ENCODE measurements around the gene MTA2.

The MTA2 gene

DNA sequence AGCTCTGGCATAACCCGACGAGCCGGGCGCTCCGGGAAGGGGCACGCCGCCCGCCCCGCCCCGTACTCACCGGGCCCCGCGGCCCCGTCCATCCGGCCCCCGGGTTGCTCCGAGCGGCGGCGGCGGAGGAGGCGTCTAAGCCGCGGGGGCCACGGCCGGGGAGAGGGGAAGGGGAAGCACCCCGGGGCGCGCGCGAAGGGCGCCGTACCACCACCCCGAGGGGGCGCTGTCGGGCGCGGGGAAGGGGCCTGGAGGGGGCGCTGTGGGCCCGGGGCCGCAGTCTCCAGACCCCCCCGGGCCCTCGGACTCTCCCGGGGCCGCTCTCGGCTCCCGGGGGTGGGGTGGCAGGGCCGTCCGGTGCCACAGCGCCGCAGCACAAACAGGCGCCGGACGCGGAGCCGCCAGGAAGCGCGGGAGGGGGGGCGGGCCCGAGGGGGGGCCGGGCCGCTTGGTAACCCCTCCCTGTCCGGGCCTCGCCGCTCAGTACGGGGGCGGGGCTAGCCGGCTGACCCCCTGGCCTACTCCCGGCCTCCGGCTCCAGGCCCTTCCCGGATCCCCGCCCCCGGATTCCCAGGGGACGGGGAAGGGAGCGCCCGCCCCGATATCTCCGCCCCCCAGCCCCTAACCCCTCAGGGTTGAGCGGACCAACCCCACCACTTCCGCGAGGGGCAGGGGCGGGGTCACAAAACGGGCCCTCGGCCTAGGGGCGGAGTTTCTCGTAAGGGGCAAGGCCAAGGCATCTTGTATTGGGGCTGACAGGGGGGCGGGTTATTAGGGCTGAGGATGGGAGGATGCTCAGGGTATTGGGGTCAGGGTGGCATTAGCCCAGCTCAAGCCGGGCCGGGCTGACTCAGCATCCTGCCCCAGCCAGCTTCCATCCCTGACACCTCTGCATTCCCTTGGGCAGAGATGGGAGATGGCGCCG, 11.0 kb upstream of the MTA2 start, which contains the start of the genes EML3 and ROM1:
EML3 (minus strand) TSS at position 410 of the 925 bp plus-strand sequence; CDS start at position 92, 318 bp downstream.
ROM1 (plus strand) TSS at position 892 of the 925 bp plus-strand sequence; CDS start at position 917, 25 bp downstream.
- DNase-seq (ENCODE audit: low read depth), result peak; percentile 79

DNA sequence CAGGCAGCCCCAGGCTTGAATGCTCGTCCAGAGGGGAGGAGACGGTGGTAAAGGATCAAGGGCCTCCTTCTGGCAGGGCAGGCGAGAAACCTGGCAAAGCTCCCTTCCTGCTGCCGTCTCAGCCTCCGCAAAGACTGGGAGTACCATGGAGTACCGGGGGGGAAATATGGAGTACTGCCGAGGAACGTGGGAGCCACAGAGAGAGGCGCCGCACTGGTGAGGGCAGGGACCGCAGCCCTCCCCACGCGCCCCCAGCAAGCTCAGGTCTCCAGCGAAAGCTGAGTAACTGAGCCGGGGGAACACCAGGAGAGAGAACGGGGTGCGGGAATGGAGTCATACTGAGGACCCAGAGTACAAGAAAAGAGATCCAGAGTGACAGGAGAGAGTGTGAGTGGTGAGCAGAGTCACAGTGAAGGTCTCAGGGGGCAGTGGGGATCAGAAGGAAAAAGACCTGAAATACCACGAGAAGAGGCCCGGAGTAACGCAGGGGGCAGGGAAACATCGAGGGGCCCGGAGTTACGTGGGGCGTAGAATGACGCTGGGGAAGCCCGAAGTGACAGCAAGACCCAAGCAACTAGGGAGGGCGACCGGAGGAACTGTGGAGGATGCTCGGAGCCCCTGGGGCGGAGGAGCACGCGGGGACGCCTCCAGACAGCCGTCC, 10.2 kb upstream of the MTA2 start:
- DNase-seq (ENCODE audit: low read depth), result no peak

DNA sequence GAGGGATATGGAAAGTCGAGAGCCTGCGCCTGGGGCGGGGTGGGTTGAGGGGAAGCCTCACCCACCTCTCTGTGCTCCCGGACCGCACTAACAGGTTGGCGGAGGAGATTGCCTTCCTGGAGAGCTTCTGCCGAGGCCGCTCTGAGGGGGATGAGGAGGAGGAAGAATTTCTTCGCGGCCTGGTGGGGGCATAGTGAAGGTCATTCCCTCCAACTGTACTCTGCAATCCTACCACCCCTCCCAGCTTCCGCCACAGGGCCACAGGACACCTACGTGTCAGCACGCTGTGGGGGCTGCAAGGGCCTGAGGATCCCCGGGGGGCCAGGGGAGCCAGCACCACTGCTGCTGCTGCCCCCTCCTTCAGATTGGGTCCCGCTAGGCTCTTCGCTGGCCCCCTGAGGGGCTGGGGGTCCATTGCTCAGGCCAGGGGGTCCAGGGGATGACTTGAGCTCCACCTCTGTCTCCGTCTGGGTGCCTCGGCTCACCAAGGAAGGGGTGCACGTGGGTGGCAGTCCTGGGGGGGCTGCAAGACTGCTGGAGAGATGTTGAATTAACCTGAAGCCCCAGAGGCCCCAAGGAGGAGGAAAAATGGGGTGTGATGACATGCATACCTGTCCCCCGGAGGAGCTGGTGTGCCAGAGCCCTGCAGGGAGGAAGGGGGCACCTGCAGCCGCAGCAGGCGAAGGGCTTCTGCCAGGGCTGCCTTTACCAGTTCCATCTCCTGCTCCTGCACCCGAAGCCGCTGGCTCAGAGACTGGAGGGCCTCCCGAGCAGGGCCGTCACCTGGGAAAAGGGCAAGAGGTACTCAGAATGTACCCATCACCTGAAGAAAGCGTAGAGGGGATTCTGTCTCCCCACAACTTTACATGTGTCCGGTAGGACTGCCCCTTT, 9.4 kb upstream of the MTA2 start:
- DNase-seq (ENCODE audit: low read depth), result no peak

DNA sequence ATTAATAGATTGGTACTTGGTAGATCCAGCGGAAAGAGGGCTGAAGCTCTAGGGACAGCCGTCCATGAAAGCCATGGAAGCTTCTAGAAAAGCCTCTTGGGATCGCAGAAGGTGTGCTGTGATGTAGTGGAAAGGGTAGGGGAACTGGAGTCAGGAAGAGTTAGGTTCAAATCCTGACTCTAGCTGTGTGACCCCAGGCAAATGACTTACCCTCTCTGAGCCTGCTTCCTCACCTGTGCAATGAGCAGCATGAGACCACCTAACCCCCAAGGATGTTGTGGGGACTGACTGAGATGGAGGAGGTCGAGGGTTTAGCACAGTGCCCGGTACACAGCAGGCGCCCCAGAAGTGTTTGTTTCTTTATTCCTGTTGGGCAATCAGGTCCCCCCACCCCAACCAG, 8.7 kb upstream of the MTA2 start:
- DNase-seq (ENCODE audit: low read depth), result no peak

DNA sequence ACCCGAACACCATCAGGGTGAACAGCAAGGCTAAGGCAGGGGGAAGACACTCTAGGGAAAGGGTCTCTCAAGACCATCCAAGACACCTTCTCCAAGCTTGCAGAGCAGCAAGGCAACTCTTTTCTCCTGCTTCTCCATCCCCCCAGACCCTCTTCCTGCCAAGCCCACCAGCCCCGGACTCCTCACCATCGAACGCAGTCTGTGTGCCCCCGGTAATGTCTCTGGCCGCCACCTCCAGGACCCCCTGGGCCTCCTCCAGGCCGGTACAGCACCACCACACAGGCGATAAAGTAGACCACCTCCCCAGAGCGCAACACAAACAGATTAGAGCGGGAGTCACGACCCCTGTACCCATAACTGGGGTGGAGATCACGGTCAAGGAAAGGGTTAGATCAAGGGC, 7.1 kb upstream of the MTA2 start:
- no peak for DNase-seq (ENCODE audit: low read depth)

DNA sequence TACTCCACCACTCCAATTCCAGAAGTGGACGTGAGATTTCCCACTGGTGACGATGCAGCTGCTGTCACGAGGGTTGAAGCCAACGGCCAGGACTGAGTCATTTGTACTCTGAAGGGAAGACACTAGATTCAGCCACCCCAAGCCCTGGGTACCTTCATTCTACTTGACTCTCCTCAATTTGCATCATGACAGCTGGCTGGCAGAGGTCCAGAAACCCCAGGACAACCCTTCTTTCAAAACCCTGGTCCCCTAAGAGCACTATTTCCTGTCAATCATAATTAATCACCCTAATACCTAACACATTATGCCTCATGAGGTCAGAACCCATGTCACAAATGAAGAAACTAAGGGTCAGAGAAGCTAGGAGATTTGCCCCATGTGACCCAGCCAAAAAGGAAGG, 6.0 kb upstream of the MTA2 start:
- DNase-seq (ENCODE audit: low read depth), result no peak

DNA sequence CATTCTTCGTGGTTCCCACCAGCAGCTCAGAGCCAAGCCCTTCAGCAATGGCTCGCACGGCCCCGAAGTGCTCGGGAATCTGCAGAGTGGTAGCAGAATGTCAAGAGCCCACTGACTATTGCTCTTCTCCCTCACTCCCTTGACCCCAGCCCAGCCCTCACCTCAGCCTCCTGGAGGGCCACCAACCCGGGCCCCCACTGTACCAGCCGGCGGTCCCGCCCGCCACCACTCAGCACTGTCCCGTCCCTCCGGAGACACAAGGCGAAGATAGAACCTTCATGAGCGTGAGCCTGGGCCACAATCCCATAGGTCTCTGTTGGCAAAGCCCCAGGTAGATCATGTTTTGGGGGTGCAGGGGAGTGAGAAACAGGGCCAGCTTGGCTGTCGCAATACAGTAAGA, 4.2 kb upstream of the MTA2 start:
- DNase-seq (ENCODE audit: low read depth), result no peak

DNA sequence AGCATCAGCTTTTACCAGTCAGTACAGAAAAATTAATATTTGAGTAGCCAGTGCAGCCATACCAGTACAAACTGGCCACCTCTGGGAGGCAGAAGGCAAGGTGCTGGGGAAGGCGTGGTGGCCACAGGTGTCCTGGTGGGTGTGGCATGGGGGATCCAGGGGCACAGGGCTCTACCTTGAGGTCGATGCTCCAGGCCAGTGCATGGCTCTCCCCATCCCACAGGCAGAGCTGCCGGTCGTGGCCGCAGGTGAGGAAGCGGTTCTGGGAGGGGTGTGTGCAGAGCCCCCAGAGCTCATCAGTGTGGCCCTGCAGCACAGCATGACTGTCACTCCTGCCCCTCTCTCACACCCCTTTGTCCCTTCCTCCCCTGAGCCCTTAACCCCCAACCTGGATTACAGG, 3.8 kb upstream of the MTA2 start:
- no peak for DNase-seq (ENCODE audit: low read depth)

DNA sequence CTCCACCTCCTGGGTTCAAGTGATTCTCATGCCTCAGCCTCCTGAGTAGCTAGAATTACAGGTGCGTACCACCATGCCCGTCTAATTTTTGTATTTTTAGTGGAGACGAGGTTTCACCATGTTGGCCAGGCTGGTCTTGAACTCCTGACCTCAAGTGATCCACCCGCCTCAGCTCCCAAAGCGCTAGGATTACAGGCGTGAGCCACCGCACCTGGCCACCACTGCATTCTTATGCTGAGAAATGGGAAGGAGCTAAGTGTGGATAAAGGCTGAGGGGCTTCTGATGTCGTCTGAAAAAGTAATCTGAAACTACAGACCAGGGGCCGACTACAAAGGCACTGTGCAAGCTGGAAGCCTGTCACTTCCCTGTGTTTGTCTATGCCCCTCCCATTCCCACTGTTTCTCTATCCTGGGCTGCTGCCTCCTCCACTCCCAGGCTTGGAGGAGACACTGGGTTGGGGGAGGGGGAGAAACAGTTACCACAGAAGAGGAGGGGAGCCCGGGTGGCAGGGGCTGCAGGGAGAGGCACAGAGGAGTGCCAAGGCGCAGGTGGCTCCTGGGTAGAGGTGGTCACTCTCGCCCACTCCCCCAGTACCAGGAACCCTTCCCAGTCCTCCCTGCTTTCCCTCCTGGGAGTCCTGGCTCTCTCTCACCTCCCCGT, 2.9 kb upstream of the MTA2 start:
- no peak for DNase-seq (ENCODE audit: low read depth)

DNA sequence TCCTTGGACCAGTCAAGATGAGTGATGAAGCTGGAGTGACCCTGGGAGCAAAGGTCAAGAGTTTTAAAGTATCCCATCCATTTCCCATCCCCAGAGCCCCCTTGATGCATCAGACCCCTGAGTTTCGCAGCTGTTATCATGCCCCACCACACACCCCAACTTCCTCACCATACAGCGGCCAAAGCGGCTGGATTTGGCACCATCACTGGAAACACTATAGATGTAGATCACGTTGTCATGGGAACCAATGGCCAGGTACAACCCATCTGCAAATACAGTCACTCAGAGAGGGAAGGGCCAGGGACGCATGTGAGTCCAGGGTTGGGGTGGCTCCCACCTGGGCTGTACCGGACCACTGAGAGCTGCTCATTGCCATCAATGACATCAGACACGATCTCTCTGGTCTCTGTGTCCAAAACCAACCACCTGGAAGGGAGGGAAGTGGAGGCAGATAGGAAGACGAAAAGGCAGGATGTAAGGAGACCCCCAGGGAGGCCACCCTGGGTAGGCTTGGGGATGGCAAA, 2.2 kb upstream of the MTA2 start:
- DNase-seq (ENCODE audit: low read depth), result no peak

DNA sequence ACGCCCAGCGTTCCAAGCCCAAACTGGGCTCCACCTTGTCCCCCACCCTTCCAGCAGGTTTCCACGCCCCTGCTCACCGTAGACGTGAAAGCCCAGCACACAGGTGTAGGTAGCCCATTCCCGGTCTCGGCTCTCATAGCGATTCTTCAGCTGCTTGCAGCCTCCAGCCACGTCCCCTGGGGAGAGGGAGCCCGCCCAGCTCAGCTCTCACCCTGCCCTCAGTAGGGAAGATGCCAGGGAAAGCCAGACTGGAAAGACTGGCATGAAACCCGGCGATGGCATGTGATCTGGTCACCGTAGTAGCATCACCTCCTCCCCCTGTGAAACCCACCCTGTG, 1.4 kb upstream of the MTA2 start:
- DNase-seq (ENCODE audit: low read depth), result no peak

DNA sequence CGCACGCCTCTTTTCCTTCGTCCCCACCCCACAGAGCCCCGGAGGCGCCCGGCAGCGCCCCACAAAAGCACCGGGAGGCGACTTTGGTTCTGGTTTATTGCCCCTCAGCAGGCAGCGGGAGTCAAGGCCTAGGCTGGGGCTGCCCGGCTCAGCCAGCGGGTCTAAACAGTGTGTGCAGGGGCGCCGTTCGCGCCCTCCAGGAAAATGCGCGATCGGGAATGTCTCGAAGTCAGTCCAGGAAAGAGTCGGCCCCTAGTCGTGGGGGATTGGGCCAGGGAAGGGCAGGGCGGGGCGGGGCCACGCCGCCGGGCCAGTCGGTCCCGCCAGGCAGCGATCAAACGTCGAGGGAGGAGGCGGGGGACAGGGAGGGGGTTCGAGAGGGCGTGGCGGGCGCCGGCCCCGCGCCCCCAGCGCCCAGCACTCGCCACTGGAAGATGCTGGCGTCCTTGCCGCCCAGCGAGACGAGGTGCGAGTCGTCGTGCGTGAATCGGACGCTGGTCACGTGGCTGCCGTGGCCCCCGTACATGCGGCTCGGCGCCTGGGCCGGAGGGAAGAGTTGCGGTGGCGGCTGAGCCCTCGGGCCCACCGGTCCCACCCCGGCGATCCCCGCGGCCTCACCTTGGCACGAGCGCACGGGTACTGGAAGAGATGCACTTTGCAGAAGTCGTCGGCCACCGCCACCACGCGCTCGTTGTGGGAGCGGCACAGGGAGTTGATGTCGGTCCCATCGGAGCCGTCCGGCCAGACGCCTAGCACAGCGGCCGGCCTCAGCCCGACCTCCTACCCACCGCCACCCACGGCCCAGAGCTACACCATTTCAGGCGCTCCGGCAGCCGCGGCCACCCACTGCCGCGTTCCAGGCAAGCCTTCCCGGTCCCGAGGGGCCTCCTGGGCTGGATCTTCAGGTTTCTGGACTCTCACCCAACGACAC, 741 bp upstream of the MTA2 start:
- no peak for DNase-seq (ENCODE audit: low read depth)

DNA sequence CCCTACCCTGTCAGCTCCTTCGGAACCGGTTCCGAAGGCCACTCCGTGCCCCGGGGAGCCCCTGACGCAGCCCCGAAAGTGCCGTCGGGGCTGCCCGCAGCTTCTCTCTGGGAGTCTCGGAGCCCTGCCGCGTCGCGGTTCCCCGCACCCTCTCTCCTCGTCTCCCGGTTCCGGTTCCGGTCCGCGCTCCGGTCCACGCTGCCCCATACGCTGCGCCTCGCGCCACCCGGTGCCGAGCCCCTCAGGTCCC, 618 bp downstream of the MTA2 start:
- no peak for DNase-seq (ENCODE audit: low read depth)

DNA sequence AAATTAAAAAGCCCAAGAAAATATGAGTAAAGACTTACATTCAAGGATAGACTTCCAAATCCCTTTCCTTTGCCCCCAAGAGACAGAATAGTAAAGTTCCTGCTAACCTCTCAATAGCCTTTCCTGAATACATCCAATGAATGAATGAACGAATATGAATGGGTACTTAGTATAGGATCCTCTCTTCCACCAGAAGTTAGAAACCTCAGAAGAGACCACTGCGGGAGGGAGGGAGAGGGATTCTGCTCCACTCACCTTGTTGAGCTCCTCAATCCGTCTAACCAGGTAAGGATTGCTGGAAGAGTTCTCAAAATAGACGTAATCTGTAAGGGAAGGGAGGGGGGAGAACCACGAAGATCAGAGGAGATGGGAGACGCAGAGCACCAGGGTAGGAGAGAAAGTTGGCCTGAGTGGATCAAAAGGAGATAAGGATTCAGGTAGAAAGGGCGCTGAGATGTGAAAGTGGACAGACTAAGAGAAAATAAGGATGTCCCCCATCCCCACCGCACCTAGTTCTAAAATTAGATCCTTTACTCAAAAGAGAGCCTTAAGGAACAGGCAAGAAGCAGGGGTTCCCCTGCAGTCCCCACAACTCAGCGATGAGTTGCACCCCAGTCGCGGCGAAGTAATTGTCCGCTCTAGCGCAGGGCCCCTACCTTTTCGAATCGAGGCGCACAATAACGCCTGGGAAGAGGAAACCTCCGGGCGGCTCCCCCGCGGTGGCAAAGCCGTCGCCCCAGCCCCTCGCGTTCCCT, 1.1 kb downstream of the MTA2 start:
- no peak for DNase-seq (ENCODE audit: low read depth)

DNA sequence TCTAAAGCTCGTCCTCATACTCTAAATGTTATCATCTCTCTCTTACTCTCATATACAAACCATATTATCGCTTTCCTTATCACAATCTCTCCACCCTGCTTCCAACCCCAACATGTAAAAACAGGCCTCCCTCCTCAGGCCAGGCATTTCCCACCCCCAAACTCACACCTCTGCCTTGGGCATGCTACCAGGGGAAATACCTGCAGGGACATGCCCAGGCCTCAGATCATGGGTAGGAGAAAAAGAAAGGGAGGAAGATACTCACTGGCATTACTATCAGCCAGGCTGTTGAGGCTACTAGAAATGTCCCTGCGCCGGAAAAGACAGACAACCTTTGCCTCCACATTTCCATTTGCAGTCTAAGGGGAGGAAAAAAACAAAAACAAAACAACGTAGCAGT, 1.8 kb downstream of the MTA2 start:
- DNase-seq (ENCODE audit: low read depth), result no peak

DNA sequence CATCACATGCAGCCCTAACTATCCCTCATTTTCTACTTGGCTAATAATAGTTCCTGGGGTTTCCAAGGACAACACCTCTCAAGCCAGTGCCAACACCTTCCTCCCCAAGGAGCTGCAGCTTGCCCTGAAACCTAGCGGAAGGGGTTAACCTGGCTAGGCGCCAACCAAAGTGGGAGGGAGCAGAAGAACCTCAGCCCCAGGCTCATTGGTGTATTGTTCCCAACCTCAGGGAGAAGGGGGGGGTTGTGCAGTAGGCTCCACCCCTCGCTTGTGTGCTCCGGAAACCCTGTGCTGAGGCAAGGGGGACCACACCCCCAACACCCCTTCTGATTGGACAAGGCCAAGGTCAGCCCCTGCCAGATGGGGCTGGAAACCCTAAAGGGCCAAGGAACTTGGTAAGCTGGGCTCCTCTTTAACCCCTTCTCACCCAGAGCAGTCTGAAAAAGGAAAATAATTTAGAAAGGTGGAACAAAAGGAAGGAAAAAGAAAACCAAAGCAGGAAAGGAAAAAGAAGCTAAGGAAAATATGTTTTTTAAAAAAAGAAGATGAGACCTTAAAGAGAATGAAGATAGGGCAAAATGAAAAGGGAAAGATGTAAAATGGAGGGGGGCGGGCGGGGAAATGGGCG, 2.5 kb downstream of the MTA2 start:
- DNase-seq (ENCODE audit: low read depth), result peak; percentile 98

DNA sequence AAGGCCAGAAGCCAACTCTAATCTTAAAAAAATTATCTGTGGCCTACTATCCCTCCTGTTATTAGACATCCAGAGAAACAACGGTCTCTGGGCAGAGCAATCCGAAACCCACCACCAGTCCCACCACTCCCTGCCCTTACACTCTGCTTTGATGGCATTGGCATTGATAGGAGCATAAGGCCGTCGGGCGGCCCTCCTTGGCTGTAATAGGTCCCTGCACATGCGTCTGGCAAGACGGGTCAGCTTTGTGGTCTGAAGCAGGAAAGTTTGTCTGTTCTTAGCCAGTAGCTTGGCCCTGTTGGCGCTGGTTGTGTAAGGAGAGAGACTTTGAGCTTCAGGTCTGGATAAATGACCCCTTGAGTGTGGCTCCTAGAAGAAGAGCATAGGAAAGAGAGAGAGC, 6.5 kb downstream of the MTA2 start:
- no peak for DNase-seq (ENCODE audit: low read depth)

DNA sequence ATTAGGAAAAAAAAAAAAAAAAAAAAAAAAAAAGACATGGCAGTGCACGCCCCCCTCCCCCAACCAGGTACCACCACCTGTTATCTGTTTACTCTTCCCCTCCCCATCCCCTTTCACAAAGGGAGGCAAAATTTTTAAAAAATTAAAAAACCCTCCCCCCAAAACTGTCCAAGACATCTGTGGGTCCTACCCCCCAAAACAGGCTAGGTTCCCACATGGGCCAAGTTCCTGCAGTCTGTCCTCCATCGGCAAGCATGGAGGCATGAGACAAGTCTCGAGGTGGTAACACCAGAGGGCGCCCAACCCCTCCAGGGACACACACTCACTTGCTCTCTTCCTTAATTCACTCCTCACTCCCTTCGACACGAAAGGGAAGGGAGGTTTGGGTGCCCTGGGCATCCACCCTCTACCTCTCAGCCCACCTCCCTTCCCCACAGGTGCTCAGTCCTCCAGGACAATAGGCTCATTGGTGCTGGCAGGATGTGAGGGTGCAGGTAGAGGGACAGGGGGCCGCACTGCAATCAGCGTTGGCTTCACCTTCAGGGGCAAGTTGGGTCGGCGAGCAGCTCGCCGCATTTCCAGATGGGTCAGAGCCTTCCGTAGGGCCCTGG, 8.1 kb downstream of the MTA2 start:
- no peak for DNase-seq (ENCODE audit: low read depth)

DNA sequence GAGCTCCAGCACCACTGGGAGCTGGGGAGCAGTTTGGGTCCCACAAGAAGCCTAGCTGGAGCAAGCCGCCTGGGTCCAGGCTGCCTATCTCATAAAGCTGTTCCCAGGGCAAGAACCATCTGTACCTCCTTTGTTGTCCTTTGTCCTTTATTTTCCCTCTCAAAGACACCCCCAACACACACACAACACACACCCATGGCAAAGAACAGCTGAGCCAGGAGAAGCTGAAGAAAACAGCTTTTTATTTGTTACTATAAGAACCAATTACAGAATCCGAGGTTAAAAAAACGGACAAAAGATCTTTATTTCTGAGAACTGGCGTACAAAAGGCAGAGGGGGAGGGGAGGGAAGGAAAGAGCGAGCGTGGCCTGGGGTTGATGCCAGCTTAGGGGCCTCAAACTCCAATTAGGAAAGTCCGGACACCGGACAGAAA, 8.7 kb downstream of the MTA2 start:
- DNase-seq (ENCODE audit: low read depth), result no peak
